8988T (cell line): ENCODE data around the gene DRGX.

Source experiments
- DNase-seq: peaks from one replicate; pipeline ENCODE4 v3.0.0; 2011

Gene DRGX

DNA sequence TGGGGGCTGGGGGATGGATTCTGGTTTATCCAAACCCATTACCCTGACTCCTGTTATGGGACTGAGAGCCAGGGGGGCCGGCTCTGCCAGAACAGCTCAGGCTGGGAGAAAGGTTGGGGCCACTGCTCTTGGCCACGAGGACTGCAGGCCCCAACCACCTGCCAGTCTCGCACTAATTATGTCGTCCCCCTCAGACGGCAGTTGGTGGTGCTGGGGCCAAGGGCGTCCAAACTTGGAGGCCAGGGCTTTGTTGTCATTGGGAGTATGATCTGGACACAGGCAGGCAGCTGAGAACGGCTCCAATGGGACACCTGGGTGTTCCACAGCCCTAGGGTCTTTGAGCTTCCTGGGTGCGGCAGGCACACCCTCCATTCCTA is 34.7 kb downstream of the DRGX start:
- no peak for DNase-seq

DNA sequence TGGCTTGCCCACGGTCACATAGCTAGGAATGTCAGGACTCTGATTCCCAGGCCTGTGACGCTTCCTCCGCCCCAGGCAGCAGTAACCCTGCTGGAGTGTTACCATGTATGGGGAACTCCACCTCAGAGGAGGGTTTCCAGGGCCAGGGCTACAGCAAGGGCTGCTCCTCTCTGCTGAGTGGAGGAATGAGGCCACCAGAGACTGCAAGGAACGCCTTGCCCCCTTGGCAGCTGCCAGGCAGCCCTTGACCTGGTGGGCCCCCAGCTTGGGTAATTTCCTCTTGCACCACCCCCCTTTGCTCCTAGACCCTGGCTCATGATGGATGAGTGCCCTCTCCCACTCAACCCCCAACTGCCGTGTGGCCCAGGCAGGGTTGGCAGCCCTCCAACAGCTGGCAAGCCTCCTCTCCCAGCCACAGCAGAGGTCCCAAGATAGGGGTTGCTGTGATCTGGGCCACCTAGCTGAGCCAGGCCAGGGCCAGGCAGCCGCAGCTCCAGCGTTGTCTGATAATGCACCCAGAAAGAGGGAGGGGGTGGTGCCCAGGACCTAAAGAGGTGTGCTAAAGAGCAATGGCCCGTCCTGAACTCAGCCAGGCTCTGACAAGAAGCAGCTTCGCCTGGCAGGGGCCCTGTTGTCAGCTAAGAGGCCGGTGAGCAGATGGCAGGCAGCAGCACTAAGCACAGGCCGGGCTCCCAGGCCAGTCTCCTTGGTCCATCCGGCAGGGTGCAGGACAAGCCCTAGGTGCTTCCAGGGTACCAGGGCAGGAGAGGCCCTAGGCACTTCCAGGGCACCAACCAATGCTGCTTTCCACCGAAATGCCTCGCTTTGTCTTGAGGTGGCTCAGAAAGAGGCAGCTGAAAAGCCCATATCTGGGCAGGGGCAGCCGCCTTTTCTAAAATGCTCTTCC is 35.4 kb downstream of the DRGX start:
- DNase-seq, result no peak

DNA sequence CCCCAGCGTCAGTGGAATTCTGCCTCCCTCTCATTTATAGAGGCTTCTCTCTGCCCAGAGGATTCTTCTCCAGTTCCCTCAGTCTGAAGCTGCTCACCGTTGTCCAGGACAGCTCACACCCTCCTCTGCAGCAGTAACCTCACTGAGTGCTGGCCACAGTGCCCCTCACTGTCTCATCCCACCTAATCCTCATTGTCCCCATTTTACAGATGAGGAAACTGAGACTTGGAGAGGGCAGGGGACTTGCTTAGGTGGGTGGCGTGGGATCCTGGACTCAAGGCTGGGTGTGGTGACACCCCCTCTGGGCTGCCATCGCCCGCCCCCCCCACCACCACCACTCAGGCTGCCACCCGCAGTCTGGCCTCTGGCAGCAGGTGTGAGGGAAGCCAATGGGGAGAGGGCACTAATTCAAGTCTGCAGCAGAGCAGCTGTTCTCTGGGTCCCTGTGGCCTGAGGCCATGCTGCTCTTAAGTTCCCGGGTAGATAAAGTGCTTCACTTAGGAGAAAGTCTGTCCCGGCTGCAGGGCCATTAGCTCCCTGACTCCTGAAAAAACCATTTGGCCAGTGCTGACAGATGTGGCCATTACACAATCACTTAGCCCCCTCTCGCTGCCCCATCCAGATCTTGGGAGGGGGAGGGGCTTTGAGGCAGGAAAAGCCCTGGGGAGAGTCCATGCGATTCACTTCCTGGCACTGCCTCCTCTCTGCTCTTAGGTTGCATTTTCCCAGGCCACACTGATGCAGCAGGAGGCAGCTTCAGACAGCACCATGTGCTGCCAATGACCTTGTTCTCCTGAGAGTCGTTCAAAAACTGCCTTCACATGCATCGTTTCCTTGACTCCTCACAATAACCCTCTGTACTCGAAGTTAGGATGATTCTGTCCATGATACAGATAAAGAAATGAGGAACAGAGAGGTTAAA is 36.3 kb downstream of the DRGX start:
- DNase-seq, result no peak

DNA sequence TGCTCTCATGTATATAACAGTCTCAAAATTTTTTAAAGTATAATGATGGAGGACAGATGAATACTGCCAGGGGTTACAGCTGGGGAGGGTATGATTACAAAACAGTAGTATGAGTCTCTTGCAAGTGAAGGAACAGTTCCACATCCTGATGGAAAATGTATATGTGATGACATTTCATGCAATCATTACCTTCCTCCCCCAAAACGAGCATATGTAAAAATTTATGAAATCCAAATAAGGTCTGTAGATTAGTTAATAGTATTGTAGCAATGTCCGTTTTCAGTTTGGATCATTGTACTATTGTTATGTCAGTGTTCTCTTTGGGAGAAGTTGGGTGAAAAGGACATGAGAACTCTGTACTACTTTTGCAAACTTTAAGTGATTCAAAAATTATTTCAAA is 38.0 kb downstream of the DRGX start:
- no peak for DNase-seq

DNA sequence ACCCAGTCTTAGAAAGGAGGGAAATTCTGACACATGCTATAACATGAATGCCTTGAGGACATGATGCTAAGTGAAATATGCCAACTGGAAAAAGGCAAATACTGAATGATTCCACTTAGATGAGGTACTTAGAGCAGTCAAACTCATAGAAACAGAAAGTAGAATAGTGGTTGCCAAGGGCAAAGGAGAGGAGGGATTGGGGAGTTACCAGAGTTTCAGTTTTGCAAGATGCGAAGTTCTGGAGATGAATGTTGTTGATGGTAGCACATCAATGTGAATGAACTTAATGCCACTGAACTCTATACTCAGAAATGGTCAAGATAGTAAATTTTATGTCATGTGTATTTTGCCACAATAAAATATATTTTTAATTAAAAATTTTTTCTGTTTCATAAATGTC is 38.9 kb downstream of the DRGX start:
- no peak for DNase-seq

DNA sequence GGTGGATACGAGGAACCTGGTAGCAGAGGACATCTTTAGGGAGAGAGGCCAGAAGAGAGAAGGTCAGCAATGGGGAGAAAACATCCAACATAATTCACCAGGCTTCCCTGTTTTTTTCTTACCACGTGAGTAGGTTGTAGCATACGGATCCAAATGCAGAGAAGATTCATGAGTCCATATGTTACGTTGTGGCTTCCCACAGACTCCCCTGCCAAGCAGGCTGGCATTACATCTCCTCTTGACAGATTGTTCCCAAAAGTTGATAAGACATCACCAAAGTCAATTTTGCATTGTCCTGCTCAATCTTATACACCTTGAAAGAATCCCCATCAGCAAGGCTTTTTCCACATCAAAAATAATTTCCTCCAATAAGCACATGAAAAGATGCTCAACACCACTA is 39.7 kb downstream of the DRGX start:
- DNase-seq, result no peak

DNA sequence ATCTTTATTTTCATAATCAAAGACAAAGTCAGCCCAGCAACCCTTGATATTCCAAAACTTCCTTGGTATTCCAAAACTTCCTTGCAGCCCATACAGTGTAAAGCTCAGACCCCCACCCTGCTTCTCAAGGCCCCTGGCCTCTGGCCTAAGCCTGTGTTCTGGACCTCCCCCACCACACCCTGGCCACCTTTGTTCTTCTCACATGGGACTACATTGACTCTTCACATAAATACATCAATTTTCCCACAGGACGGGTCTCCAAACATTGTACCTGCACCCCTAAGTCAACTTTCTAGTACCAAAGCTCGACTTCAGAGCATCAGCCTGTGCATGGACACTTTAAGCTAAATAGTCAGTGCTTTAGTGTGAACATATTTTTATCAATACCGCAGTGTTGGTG is 40.7 kb downstream of the DRGX start:
- DNase-seq, result no peak

DNA sequence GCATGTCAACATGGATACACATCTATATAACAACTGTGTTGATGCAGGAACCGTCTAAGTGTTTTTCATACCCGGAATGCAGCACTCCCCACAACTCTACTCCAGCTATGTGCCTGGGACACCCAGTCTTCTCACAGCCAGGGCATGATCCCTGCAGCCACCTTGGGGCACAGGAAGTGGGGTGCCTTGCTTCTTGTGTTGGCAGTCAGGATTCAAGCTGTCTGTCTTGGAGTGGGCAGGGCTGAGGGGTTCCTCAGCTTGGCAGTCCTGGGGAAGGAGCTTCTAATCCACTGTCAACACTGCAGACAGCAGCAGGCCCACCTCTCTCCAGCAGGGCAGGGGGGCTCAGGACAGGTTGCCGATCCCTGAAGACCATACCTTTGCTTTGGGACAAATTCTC is 41.3 kb downstream of the DRGX start:
- no peak for DNase-seq

DNA sequence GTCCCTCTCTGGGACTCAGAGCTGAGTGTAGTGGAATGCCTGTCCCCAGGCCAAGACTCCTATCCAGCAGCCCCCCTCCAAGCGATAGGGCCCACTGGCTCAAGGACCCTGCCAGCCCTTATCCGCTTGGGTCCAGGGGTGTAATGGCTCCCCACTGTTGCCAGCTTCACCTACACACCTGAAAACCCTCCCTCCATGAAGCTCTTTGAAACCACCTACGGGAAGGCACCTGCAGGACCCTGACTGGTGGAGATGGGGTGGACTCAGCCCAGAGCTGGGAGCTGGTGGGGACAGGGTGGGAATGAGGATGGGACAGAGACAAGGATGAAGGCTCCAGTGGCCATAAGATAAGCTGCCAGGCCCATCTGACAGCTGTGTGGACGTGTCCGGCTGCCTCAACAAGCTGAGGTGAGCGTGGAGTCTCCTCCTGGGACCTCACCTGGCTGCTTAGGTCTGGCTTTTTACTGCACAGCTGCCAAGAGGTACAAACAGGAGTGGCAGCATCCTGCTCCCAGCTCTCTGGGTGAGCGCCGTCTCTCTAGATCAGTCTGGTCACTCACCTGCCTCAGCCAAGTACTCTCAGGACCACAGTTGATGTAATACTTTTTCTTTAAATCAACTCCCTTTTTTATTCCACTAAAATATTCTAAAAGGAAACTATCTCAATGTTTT is 41.9 kb downstream of the DRGX start:
- no peak for DNase-seq

DNA sequence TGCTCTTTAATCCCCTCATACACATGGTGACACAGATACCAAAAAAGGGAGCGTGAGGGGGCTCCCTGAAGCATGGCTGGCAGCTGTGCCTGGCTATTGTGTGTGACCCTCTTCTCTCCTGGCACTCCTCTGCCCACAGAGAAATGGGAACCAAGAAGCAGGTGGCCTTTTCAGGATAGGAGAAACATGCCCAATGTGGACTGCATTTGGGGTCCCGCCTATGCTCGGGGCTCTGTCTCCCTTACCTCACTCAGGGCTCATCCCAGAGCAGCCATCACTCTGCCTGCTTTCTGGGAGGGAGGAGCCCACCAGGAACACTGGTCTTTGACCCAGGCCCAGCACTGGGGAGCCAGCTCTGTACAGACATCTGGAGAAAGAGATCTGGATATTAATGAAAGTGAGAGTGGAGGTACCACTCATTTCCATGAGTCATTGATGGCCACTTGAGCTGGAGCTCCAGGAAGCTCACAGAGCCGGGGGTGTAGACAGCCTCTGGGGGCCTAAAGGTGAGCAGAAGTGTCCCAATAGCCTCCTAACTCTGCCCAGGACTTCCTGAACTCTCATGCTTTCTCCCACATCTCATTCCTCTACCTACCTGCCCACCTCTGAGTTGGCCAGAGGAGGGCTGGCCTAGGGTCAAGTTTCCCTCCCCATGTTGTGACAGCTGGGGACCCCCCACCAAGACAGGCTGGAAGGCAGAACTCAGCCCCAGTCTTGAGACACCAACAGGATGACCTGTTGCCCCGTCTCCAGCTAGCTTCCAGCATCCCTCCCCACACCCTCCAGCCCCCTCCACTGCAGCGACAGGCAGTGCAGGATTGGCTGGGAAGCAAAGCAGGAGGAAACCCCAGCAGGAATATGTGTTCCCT is 42.6 kb downstream of the DRGX start:
- DNase-seq, result no peak

DNA sequence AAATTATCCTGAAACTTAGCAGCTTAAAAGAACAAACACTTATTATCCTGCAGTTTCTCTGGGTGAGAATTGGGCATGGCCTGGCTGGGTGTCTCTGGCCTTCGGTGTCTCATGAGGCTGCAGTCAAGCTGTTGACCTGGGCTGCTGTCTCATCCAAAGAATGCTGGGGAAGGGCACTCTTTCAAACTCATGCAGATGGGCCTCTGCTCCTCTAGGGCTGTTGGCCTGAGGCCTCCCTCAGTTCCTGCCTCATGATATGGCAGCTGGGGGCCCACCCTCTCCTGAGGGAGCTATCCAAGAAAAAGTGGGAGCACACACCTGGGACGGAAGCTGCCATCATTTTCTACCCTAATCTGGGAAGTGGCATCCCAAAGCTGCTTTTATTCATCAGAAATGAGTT is 43.6 kb downstream of the DRGX start:
- DNase-seq, result no peak

DNA sequence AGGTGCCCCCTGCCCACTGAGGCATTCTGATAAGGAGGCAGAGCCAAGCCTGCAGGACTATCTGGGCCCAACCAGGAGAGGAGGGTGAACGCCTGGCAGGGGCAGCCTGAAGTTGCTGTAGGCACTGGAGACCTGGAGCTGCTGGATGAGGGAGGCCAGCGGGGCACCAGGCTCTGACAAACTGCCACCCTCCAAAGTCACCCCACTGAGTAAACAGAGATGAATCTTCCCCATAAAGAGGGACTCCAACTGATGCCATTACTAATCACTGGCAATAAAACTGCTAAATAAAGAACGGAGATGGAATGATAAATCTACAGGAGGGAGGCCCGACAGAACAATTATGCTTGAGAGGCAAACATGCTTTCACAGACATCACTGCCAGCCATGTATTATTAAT is 44.2 kb downstream of the DRGX start:
- DNase-seq, result no peak

DNA sequence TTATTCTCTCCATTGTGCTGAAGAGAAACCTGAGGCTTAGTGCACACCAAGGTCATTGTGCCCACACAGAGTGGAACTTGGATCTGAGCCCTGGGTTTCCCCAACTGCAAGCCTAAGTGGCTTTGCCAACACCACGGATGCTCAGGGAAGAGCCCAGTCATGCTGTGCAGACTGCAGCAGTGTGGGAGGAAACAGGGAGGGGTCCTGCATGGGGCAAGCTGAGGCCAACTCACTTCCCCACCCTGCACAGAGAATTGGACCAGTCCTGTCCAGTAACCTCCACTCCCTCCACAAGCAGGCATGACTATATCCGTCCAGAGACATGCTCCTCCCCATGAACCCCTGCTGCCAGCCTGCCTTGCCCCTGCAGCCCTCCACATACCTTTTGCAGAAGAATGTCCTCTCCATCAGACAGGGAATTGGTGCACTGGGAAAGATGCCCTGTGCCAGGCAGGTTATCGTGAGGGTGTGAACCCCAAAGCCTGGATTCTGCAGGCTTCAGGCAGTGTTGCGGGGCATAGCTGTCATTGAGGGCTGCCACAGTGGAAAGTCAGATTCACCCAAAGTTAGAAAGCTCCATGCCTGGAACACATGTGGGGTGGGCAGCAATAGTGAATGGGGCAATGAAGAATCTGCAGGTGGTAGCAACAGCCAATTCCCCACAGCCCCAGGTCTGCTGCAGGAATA is 44.9 kb downstream of the DRGX start:
- DNase-seq, result no peak

DNA sequence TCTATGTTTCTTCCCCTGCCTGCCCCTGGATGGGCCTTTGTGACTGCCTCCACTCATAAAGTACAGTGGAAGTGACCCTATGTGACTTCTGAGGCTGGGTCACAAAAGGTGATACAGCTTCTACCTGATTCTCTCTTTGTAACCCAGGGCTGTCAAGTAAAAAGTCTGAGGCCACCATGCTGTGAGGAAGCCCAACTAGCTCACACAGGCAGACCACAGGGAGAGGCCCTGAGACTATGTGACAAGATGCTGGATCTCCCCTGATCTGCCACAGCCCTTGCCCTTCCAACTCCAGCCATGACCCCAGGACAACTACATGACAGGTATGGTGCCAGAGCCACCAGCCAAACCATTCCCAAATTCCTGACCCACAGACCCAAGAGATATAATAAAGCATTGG is 45.8 kb downstream of the DRGX start:
- DNase-seq, result no peak

DNA sequence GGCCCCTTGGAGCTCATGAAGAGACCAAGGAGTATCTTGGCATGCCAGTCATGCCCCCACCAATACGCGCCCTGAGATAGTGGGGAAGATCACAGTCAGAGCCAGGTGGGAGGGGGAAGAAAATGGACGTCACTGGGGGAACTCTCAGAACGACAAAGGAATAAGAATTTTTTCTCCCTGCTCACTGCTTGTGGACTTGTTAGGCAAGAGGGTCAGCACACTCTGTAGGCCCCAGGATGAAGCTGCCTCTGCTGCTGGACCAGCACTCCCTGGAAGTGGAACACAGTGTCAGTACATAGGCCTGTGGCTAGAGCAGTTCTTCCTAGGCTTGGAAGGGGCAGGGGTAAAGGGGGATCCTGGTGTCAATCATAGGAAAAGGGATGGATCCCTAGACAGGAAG is 46.5 kb downstream of the DRGX start:
- DNase-seq, result no peak

DNA sequence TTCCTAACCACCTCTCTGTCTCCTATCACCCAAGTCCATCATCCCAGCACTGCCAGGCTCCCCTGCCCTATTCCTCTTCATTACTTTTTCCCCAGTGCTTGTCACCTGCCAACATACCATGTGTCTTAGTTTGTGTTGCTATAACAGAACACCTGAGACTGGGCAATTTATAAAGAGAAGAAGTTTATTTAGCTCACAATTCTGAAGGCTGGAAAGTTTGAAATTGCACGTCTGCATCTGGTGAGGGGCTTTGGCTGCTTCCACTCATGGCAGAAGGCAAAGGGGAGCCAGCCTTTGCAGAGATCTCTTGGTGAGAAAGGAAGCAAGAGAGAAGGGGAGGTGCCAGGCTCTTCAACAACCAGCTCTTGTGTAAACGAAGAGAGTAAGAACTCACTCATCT is 47.3 kb downstream of the DRGX start:
- DNase-seq, result no peak

DNA sequence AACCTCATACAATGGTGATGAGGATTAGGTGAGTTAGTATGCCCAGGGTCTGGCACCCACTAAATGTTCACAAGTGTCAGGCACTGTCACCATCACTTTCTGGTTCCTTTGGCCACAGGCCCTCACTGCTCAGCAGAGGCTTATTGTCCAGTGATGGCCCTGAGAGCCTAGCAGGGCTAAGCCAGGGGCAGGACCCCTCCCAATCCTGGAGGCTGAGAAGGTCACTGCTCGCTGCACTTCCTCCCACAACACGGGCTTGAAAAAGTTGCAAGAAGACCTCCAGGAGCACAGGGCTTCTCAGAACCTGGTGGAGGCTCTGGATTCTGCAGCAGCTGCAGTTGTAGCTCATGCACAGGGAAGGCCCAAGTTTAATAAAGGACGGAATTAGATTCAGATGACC is 48.1 kb downstream of the DRGX start:
- no peak for DNase-seq

DNA sequence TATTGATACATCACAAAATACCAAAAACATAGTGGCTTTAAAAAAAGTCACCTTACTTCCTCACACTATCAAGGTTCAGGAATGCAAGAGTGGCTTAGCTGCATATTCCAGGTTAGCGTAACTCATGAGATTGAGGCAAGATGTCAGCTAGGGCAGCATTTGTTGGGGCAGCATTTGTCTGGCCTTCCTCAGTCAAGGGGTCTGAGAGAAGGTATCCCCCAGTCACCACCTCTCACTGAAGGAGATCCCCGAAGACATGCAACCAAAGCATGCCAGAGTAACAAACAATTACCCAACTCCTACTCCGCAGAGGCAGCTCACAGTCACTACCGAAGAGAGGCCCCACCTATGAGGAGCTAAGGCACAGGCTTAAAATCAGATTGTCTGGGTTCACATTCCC is 48.5 kb downstream of the DRGX start:
- DNase-seq, result no peak

DNA sequence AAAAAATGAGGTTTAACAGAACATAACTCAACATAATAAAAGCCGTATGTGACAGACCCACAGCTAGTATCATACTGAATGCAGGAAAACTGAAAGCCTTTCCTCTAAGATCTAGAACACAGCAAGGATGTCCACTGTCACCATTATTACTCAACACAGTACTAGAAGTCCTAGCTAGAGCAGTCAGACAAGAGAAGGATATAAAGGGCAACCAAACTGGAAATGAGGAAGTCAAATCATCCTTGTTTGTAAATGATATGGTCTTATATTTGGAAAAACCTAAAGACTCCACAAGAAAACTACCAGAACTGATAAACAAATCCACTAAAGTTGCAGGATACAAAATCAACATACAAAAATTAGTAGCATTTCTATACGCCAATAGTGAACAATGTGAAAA is 51.0 kb downstream of the DRGX start:
- DNase-seq, result no peak

DNA sequence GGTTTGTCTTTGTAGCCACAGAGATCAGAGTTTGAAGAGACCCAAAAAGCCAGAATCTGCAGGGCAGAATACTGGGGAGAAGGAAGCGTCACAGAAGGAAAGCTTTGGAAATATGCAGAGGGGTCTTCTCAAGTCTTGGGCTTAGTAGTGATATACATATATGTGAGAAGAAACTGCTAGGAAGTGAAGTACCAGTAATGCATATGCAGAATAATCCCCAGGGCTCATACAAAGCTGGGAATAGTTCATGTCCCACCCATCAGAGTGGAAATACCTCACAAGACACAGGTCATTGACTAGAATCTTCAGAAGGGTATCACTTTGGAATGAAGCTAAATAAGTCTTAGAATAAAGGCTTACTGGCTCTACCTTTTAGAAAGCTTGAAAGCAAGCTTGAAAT is 57.3 kb downstream of the DRGX start:
- no peak for DNase-seq

DNA sequence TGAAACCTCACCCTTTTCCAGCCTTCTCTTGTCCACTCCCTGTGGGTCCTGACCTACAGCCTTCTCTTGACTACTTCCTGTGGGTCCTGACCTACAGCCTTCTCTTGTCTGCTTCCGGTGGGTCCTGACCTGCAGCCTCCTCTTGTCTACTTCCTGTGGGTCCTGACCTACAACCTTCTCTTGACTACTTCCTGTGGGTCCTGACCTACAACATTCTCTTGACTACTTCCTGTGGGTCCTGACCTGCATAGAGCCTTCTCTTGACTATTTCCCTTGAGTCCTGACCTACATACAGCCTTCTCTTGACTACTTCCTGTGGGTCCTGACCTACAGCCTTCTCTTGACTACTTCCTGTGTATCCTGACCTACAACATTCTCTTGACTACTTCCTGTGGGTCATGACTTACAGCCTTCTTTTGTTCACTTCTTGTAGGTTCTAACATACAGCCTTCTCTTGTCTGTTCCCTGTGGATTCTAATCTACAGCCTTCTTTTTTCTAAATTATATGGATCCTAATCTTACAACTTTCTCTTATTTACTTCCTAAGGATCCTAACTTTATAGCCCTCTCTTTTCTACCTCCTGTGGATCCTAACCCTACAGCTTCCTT is 60.4 kb downstream of the DRGX start:
- DNase-seq, result no peak

DNA sequence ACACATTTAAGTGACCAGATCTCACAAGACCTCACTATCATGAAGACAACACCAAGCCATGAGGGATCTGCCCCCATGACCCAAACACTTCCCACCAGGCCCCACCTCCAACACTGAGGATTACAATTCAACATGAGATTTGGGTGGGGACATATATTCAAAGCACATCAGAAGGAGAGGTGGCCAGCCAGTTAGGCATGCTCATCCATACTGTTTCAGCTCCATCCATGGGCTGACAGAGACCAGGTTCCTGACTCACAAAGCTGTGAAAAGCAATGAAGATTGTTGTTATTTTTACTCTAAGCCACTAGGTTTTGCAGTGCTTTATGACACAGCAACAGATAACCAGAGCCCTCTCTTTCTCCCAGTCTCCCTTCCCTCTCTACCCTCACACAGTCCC is 60.9 kb downstream of the DRGX start:
- no peak for DNase-seq
